Parathyroid adenoma (tissue), 2 donors: ENCODE data around the gene TMEM123.

Experiments
- H2AFZ ChIP-seq: fragments of 300-600 bp; sonication (generic); one replicate; pipeline ENCODE4 v1.7.0; 2017; ENCODE audit warnings: antibody characterized with exemption, mild to moderate bottlenecking
- H3K27ac ChIP-seq: fragments of 300-600 bp; sonication (generic); one replicate; pipeline ENCODE4 v1.7.0; 2017
- H3K27me3 ChIP-seq: fragments of 300-600 bp; sonication (generic); one replicate; pipeline ENCODE4 v1.7.0; 2017; ENCODE audit warnings: low read length; ENCODE audit not compliant: control insufficient read depth, insufficient read depth
- H3K36me3 ChIP-seq: fragments of 300-600 bp; sonication (generic); one replicate; pipeline ENCODE4 v1.7.0; 2017; ENCODE audit warnings: low read length; ENCODE audit not compliant: control insufficient read depth, insufficient read depth
- H3K4me1 ChIP-seq: fragments of 300-600 bp; sonication (generic); one replicate; pipeline ENCODE4 v1.7.0; 2017; ENCODE audit warnings: control low read depth
- H3K4me2 ChIP-seq: fragments of 300-600 bp; sonication (generic); one replicate; pipeline ENCODE4 v1.7.0; 2017; ENCODE audit warnings: low read length
- H3K4me3 ChIP-seq: fragments of 300-600 bp; sonication (generic); one replicate; pipeline ENCODE4 v1.7.0; 2017; ENCODE audit warnings: low read depth, low read length
- H3K79me2 ChIP-seq: fragments of 300-600 bp; sonication (generic); one replicate; pipeline ENCODE4 v1.7.0; 2017; ENCODE audit warnings: control low read depth
- H3K9ac ChIP-seq: fragments of 300-600 bp; sonication (generic); one replicate; pipeline ENCODE4 v1.7.0; 2017; ENCODE audit warnings: mild to moderate bottlenecking
- H3K9me3 ChIP-seq: fragments of 300-600 bp; sonication (generic); one replicate; pipeline ENCODE4 v1.7.0; 2017; ENCODE audit warnings: low read length; ENCODE audit not compliant: control insufficient read depth
- TF ChIP-seq, protein P1 (sequence below): fragments of 300-600 bp; sonication (generic); IDR thresholded peaks from one replicate; pipeline ENCODE4 v1.7.0; 2017; ENCODE audit warnings: antibody characterized with exemption, mild to moderate bottlenecking
- donor health status: primary hyperparathyroidism.

Gene TMEM123

DNA sequence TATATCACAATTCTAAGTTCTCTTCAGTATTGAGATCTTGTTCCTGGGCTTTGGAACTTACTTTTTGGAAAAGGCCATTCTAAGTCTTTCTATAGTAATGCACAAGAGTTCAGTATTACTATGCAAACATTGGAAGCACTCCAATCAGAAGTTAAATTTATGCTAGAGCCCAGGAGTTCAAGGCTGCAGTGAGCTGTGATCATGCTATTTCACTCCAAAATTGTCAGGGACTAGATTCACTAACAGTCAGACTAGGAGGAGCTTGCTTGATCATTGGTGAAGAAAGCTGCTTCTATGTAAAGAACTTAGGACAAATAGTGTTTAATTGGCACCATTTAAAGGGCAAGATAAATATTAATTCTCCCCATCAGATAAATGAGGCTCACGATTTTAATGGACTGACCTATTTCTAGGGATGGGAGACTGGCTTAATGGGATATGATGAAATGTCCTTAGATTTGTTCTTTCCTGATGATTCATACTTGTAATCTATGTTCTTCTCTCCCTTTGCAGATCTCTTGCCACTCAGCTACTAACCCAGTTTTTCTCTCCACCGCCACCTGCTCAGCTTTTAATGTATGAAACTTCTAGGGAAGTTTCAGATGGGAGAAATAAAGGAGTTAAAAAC lies 32.6 kb upstream of the TMEM123 start:
- Histone ChIP-seq H3K27me3 (no peaks in the 10 kb centered on the region), H3K36me3 (no peaks in the 10 kb centered on the region), H3K9me3 (no peaks in the 10 kb centered on the region), H3K4me1 (no peaks in the 10 kb centered on the region), H3K4me2 (no peak overlapping the region), H3K27ac (no peak overlapping the region), H3K79me2 (no peaks in the 10 kb centered on the region), H2AFZ (no peak overlapping the region), H3K4me3 (no peak overlapping the region), H3K9ac (no peak overlapping the region)
- TF ChIP-seq, protein P1, sequence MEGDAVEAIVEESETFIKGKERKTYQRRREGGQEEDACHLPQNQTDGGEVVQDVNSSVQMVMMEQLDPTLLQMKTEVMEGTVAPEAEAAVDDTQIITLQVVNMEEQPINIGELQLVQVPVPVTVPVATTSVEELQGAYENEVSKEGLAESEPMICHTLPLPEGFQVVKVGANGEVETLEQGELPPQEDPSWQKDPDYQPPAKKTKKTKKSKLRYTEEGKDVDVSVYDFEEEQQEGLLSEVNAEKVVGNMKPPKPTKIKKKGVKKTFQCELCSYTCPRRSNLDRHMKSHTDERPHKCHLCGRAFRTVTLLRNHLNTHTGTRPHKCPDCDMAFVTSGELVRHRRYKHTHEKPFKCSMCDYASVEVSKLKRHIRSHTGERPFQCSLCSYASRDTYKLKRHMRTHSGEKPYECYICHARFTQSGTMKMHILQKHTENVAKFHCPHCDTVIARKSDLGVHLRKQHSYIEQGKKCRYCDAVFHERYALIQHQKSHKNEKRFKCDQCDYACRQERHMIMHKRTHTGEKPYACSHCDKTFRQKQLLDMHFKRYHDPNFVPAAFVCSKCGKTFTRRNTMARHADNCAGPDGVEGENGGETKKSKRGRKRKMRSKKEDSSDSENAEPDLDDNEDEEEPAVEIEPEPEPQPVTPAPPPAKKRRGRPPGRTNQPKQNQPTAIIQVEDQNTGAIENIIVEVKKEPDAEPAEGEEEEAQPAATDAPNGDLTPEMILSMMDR = no peak

DNA sequence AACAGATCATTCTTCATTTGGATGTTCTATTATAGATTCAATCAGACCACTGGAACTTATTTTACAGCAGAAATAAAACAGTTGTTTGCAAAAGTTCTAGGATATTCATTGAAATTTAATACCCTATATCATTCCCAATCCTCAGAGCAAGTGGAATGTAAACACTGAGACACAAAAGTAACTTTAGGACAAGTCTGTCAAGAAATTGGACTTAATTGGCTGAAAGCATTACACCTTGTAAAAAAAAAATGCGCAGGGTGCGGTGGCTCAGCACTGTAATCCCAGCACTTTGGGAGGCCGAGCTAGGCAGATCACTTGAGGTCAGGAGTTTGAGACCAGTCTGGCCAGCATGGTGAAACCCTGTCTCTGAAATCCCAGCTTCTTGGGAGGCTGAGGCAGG lies 29.9 kb upstream of the TMEM123 start:
- H2AFZ ChIP-seq = no peak overlapping the region
- TF ChIP-seq, protein P1 = no peak
- H3K4me2 ChIP-seq = no peak overlapping the region
- H3K4me1 ChIP-seq = no peaks in the 10 kb centered on the region
- H3K27ac ChIP-seq = no peak overlapping the region
- no peaks in the 10 kb centered on the region for H3K79me2 ChIP-seq
- no peaks in the 10 kb centered on the region for H3K36me3 ChIP-seq
- H3K9ac ChIP-seq = no peak overlapping the region
- H3K4me3 ChIP-seq = no peak overlapping the region
- no peaks in the 10 kb centered on the region for H3K27me3 ChIP-seq
- no peaks in the 10 kb centered on the region for H3K9me3 ChIP-seq

DNA sequence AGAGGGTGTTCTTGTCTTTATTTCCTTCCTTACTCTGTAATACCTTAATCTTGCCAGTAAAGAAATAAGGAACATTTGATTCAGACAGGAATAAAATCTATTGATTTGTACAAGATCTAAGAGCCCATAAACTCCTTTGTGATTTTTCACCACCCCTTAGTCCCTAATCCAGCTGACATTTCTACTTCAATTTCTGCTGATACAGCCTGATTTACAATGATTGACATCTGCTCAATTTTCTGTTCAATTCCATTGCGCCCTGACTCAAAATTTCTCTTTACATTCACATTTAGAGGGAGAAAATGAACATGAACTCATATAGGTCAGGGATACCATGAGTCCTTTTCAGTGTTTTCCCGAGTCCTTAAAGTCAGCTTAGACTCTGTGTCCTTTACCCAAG lies 27.2 kb upstream of the TMEM123 start:
- H3K79me2 ChIP-seq = no peaks in the 10 kb centered on the region
- no peak overlapping the region for H3K9ac ChIP-seq
- no peak overlapping the region for H3K27ac ChIP-seq
- no peak overlapping the region for H3K4me3 ChIP-seq
- no peaks in the 10 kb centered on the region for H3K36me3 ChIP-seq
- no peak overlapping the region for H2AFZ ChIP-seq
- H3K4me1 ChIP-seq = peaks cover 2% of the 10 kb centered on the region
- no peak overlapping the region for H3K4me2 ChIP-seq
- TF ChIP-seq, protein P1 = no peak
- H3K9me3 ChIP-seq = no peaks in the 10 kb centered on the region
- no peaks in the 10 kb centered on the region for H3K27me3 ChIP-seq

DNA sequence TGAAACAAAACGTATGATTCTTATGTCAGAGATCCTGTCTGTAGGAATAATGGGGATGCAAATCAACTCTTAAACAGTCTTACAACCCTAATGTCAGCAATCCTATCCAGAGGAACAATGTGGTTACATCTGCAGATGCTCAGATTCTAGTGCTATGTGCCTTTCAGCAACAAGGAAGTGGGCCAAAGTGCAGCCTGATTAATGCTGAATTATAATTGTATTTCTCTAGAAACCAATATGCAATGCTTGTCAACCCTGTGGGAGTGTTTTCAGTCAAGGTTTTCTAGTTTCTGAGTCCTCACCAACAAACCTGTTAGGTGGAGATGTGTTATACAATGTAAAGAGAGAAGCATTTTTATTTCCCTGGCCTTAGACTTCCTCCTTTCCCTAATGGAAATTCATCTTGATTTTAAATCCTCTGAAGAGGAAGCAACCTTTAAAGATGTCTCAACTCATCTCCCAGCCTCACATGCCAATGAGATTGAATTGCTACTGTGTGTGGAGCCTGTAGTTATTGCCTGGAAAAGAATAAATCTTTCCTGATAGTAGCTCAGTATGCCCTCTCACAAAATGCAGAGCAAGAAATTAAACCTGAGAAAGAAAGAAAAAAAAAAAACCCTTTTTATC lies 26.2 kb upstream of the TMEM123 start:
- H3K4me1 ChIP-seq = peaks cover 2% of the 10 kb centered on the region
- TF ChIP-seq, protein P1 = no peak

DNA sequence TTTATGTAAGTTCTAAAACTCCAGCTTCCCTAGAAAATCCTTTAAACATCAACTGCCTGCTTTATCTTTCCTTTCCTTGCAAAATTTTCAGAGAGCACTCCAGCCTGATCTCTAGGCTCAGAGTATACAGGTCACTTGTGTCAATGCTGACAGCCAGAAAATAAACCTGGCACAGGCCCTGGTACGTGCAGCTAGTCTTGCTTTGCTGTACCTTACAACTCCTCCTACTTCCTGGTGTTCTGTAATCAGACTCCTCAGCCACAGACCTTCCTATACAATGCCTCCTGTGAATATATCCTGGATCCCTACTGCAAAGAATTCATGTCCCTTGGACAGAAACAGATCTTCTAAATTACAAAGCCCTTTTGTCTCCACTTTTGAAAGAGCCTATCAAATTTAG lies 24.2 kb upstream of the TMEM123 start:
- H3K9ac ChIP-seq = no peak overlapping the region
- peaks cover 2% of the 10 kb centered on the region for H3K4me1 ChIP-seq
- no peak overlapping the region for H3K4me2 ChIP-seq
- TF ChIP-seq, protein P1 = no peak
- no peak overlapping the region for H3K4me3 ChIP-seq
- H3K79me2 ChIP-seq = no peaks in the 10 kb centered on the region
- no peaks in the 10 kb centered on the region for H3K36me3 ChIP-seq
- H3K27me3 ChIP-seq = no peaks in the 10 kb centered on the region
- no peaks in the 10 kb centered on the region for H3K9me3 ChIP-seq
- H3K27ac ChIP-seq = no peak overlapping the region
- peak overlapping the region; percentile 61 for H2AFZ ChIP-seq

More for the DNA sequence above, 26.2 kb upstream of the TMEM123 start:
- Histone ChIP-seq H3K36me3 (no peaks in the 10 kb centered on the region), H3K4me3 (no peak overlapping the region), H2AFZ (no peak overlapping the region), H3K27me3 (no peaks in the 10 kb centered on the region), H3K79me2 (no peaks in the 10 kb centered on the region), H3K4me2 (no peak overlapping the region), H3K9me3 (no peaks in the 10 kb centered on the region), H3K27ac (no peak overlapping the region), H3K9ac (no peak overlapping the region)
